Endothelial cell of coronary artery (primary cell): ENCODE measurements around the gene EXOC6. TPM values are rescaled to one million over a fixed set of nuclear protein-coding genes. Genes with fewer than 3 reads are reported as not detected.

Experiments used
- total RNA-seq: library from RNA; depleted of rRNA; stranded (reverse); fragments of >200 nt; gene quantifications from 2 replicates; pipeline ENCODE4 v1.2.3, GENCODE V29; 2014

The EXOC6 gene, protein sequence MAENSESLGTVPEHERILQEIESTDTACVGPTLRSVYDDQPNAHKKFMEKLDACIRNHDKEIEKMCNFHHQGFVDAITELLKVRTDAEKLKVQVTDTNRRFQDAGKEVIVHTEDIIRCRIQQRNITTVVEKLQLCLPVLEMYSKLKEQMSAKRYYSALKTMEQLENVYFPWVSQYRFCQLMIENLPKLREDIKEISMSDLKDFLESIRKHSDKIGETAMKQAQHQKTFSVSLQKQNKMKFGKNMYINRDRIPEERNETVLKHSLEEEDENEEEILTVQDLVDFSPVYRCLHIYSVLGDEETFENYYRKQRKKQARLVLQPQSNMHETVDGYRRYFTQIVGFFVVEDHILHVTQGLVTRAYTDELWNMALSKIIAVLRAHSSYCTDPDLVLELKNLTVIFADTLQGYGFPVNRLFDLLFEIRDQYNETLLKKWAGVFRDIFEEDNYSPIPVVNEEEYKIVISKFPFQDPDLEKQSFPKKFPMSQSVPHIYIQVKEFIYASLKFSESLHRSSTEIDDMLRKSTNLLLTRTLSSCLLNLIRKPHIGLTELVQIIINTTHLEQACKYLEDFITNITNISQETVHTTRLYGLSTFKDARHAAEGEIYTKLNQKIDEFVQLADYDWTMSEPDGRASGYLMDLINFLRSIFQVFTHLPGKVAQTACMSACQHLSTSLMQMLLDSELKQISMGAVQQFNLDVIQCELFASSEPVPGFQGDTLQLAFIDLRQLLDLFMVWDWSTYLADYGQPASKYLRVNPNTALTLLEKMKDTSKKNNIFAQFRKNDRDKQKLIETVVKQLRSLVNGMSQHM
- total RNA-seq = 144 and 152 TPM in 2 replicates

DNA sequence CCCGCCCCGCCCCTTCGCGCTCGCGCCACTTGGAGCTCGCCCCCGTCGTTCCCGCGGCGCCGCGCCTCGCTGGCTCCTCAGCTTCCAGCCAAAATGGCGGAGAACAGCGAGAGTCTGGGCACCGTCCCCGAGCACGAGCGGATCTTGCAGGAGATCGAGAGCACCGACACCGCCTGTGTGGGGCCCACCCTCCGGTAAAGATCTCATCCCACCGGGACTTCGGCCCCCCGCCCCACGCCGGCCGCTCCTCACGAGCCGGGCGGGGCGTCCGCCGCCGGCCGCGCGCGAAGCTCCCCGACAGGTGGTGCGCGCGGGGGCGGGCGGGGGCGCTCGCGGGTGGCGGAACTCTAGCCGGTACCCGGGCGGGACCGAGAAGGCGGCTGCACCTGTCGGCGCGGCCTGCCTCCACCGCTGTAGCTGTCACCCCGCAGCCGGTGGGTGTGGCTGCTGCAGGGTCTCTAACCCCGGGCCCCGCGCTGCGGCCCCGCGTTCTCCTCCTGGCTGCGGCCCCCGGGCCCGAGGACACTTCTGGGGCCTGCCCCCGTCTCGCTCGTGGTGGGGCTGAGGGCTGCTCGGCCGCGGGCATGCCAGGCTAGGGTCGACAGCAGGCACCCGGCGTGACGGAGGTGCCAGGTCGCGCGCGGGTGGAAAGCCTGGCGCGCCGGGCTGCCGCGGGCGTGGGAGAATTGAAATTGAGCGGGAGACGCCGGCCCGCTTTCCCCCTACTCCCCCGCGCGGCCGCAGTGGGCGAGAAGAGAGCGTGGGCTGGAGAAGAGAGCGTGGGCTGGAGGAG, at the start of gene EXOC6:
Gene EXOC6 (plus strand): TSS at position 80 of the 793 bp plus-strand sequence. CDS start 14 bp downstream, at position 94.

DNA sequence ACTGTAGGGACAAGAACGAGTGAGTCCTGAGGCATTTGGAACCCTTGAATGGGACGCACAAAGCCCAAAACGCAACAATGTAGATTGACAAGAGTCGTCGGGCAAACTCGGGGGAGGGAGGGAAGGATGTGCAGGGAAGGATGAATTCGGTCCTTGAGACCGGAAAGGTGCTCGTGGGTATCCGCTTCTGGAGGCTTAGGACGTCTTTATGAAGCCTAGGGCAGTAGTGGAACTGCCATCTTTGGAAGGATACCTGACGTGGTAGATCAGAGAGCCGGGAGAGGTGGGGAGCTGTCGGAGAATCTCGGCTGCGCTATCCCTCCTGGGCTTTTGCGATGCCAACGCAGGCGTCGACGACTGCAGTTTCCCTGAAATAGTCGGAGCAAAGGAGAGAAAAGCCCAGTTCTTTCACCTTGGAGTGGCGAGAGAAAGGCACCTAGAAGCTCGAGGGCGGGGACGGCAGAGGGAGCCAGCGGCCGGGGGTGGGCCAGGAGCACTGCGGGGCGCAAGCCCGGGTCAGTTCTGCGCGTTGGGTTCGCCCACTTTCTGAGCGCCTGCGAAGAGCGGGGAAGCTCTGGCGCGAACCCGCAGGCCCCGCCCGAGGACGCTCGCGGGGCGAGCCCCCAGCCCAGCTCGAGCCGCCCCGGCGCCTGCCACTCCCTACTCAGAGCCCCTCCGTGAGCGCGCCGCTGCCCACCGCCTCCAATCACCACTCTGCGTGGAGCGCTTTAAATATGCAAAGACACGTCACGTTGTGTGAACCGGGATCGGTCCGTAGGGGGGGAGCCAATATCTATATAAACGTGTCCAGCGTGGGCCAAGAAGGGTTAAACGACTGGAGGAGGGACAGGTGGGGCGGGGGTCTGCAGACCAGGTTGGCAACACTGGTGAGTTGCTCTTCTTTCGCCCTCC, 211.9 kb downstream of the EXOC6 start, which contains the start of gene CYP26C1:
Gene CYP26C1 (plus strand): TSS at position 824 of the 912 bp plus-strand sequence. CDS start 466 bp downstream, outside the sequence.

DNA sequence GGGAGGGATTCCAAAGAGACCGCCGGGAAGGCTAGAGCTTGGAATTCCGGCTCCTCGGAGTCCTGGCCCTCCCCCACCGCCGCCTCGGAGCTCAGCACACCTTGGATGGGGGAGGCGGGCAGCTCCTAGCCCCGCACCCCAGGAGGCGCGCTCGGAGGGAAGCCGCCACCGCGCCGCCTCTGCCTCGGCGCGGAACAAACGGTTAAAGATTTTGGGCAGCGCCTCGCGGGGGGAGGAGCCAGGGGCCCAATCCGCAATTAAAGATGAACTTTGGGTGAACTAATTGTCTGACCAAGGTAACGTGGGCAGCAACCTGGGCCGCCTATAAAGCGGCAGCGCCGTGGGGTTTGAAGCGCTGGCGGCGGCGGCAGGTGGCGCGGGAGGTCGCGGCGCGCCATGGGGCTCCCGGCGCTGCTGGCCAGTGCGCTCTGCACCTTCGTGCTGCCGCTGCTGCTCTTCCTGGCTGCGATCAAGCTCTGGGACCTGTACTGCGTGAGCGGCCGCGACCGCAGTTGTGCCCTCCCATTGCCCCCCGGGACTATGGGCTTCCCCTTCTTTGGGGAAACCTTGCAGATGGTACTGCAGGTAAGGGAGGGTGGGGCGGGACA, 225.3 kb downstream of the EXOC6 start, which contains the start of gene CYP26A1:
Gene CYP26A1 (plus strand): TSS at position 355 of the 608 bp plus-strand sequence. CDS start 42 bp downstream, at position 397.

Other genes with a start within 250 kb of the EXOC6 start
- gene HHEX, start 158.6 kb upstream of the EXOC6 start, total RNA-seq = 32.8 and 33.5 TPM in 2 replicates
- gene CYP26C1, start 212.3 kb downstream of the EXOC6 start, total RNA-seq = 0.47 and 0.63 TPM in 2 replicates
- gene CYP26A1, start 225.4 kb downstream of the EXOC6 start, total RNA-seq = 0.19 and 0.36 TPM in 2 replicates